Measurements from ENCODE around the gene GSK3A.

Gene GSK3A

DNA sequence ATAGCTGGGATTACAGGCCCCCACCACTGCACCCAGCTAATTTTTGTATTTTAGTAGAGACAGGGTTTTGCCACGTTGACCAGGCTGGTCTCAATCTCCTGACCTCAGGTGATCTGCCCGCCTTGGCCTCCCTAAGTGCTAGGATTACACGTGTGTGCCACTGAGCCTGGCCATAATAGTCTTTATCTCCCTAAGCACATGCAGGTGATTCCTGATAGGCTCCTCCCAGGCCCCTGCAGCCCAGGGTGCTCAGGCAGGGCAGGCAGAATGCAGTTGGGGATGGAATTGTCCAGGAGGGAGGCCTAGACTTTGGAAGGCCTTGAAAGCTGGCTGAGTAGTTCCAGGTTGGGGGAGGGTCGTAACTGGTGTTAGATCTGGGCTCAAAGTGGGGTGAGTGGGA lies 13.8 kb downstream of the GSK3A start:
- no peak for DNase-seq (ENCODE audit: low read depth in 2 of 2, low spot score in 1 of 2)

DNA sequence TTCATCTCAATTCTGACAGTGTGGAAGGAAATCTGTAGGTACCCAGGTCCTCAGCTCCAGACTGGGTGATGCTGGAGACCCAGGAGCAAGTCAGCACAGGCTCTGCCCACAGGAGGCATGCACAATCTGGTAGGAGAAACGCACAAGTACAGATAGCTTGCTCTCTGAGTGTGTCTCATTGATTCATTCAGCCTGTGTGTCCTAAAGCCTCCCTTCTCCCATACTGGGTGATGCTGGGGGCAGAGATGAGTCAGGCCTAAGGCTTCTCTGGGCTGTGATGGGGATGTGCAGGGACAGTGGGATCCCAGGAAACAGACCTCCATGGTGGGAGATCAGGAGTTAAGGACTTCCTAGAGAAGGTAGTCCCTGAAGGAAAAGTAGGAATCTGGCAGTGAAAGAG lies 15.5 kb downstream of the GSK3A start:
- DNase-seq (ENCODE audit: low read depth in 2 of 2, low spot score in 1 of 2), result no peak

DNA sequence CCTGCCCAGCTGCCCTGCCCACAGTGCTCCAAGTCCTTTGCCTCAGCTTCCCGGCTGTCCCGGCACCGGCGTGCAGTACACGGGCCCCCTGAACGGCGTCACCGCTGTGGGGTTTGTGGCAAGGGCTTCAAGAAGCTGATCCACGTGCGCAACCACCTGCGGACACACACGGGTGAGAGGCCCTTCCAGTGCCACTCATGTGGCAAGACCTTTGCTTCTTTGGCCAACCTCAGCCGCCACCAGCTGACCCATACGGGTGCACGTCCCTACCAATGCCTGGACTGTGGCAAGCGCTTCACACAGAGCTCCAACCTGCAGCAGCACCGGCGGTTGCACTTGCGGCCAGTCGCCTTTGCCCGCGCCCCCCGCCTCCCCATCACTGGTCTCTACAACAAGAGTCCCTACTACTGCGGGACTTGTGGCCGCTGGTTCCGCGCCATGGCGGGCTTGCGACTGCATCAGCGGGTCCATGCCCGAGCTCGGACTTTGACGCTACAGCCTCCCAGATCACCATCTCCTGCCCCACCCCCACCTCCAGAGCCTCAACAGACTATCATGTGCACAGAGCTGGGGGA lies 16.6 kb downstream of the GSK3A start:
- no peak for DNase-seq (ENCODE audit: low read depth in 2 of 2, low spot score in 1 of 2)

DNA sequence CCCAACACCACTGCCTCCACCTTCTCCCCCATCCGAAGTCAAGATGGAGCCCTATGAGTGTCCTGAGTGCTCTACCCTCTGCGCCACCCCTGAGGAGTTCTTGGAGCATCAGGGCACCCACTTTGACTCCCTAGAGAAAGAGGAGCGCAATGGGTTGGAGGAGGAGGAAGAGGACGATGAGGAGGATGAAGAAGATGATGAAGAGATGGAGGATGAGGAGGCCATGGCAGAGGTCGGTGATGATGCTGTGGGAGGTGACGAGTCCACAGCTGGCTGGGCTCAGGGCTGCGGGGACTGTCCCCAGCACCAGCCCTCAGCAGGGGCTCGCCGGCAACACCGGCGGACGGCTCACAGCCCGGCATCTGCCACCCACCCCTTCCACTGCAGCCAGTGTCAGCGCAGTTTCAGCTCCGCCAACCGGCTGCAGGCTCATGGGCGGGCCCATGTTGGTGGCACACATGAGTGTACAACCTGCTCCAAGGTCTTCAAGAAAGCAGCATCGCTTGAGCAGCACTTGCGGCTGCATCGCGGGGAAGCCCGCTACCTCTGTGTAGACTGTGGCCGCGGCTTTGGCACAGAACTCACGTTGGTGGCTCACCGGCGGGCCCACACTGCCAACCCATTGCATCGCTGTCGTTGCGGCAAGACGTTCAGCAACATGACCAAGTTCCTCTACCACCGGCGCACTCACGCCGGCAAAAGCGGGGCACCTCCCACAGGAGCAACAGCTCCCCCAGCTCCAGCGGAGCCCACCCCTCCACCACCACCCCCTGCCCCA lies 17.3 kb downstream of the GSK3A start:
- DNase-seq (ENCODE audit: low read depth in 2 of 2, low spot score in 1 of 2), result no peak

DNA sequence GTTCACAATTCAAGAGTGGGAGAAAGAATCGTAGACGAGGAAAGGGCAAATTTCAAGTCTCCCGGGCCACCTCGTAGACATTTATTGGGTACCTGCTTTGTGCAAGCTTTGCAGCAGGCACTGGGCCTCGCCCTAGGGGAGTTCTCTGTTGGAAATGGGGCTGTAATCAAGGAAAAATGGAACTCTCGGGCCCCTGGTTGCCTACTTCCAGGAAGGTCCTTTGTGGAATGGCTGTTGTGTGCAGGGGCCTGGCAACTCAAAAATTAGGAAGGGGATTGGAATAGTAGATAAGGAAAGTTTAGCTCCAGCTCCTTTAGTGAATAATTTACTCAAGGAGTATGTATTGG lies 21.7 kb downstream of the GSK3A start:
- no peak for DNase-seq (ENCODE audit: low read depth in 2 of 2, low spot score in 1 of 2)

DNA sequence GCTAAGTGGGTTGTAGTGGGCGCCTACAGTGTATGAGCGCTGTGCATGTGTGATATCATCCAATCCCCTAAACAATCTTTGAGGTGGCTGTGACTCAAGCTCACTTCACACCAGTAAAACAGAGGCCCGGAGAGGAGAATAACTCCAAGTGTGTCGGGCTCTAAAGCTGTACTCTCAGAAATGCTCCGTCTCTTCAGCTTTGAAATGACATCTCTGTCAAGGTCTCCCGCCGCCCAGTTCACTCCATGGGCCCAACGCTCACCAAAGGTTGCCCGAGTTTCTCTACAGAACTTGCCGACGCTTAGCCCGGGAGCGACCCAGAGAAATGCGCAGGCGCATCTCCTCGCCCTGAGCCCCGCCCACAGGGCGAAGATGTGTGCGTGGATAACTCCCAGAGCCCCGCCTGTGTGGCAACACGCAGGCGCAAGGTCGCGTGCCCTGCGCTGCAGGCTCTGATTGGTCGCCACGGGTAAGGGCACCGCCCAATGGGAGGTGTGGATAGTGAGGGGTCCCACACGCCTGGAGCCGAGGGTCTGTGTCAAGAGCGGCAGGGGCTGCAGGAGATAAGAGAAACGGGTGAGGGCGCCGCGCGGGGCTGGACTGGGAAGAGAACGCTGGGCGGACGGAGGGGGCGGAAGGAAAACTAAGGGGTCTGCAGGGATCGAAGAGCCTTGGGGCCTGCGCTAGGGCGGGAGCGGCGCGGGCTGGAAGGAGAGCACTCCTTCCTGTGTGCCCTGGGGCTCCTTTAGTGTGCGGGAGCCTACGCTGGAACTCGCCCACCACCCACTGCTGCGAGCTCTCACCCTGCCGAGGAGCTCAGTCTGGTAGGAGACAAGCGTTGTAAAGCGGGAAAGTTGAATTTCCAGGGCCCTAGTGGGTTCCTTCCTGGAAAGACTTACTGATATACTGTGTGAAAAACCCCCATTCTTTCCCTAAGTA lies 22.3 kb downstream of the GSK3A start, which contains the start of gene ZNF526:
ZNF526 (plus strand) TSS at position 501 of the 939 bp plus-strand sequence. CDS start 4,092 bp downstream, outside the sequence.
- peak; percentile 91 to 94 for DNase-seq (ENCODE audit: low read depth in 2 of 2, low spot score in 1 of 2)

DNA sequence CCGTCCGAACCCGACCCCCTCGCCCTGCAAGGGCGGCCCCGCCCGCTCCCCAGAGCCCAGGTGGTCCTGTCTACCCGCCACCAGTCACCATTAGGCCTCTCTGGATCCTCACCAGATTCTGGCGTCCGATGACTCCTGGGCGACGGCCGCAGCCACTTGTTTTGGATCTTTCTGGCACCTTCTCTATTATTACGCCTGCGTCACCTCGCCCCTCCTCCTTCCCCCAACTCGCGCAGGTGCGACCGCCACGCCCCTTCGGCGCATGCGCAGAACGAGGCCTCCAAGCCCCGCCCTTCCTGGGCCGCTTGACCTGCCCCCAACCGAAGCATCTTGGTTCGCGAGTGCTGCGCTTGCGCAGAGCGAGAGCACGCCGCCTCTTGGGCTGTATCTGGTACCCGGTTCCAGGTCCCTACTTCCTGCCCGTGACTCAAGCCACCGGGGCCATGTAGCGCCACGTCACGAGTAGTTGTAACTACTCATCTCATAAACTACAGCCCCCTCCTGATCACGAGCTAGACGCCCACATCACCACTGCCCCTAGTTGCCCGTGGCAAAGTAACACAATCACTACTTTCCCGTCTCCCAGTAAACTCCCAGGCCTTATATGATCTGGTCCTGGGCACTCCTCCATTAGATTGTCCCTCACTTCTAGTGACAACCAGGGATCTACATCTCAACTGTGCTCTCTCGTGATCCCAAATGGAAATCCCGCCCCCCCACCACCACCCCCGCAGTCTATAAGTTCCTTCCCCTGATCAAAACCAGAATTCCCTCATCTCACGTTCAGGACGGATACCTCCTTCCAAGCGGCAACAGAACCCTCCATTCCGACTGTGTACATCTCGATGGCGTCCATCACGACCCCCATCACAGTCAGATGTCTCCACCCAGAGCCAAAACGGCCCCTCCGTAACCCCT lies 24.6 kb downstream of the GSK3A start, which contains the start of gene DEDD2:
DEDD2 (minus strand) TSS at position 158 of the 918 bp plus-strand sequence. CDS start 670 bp downstream, outside the sequence.
- DNase-seq (ENCODE audit: low read depth in 2 of 2, low spot score in 1 of 2), result peak; percentile 99 to 100

DNA sequence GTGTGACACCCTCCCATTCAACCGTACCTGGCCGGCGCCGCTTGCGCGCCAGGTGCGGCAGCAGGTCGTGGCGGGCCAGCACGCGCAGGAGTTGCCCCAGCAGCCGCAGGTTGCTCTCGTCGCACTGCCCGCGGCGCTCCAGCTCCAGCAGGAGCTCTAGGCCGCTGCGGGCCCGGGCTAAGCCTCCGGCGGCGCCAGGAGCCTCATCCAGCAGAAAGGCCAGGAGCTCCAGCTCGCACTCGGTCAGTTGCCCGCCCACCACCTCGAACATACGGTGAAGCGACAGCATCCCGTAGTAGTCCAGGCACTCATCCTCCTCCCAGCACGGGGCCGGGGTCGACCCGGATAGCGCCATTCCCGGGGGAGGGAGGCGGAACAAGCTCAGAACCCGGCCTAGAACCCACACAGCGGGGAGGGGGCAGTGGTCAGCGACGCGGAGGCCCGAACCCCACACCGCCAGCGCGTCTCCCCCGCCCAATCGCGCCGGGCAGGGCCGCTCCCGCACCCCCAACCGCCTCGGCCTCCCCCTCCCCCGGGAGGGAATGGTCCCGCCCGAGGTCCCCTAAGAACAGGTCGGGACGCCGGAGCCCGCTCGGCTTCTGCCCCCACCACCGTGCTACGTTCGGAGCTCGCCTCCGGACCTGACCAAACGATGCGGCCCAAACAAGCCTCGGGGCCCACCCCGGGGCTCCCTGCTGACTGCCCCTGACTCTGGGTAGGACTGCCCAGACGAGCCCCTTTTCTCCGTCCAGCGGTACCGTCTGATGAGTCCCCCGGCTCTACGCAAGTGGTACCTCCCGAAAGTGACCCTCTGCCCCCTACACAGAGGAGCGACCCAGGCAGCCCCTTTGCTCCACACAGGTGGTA lies 25.5 kb downstream of the GSK3A start:
- no peak for DNase-seq (ENCODE audit: low read depth in 2 of 2, low spot score in 1 of 2)

DNA sequence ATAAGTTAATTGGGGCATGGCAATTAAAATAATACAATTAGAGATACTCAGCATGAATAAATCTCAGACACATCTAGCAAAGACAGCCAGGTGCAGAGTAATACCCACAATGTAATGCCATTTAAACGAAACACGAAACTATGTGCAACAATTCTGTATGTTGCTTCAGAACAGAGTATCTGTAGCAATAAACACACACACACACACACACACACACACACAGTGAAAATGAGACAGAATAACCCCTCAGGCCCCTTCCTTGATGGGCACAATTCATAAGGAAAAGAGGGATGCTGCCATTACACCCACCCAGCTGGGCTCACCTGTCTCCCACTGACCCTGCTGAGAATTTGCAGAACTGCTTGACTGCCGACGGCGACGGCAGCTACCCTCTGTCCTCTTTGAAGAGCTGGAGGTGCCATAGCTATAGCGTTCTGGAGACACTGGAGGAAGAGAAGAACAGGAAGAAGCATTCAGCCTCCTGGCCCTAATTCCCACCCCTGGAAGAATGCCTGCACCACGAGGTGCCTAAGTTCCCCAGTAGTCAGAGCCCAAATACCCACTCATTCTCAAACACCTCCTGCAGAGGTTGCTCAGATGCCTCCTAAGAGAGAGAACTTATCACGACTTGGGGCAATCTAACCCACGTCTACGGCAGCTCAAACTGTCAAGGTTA lies 27.5 kb downstream of the GSK3A start:
- DNase-seq (ENCODE audit: low read depth in 2 of 2, low spot score in 1 of 2), result no peak

DNA sequence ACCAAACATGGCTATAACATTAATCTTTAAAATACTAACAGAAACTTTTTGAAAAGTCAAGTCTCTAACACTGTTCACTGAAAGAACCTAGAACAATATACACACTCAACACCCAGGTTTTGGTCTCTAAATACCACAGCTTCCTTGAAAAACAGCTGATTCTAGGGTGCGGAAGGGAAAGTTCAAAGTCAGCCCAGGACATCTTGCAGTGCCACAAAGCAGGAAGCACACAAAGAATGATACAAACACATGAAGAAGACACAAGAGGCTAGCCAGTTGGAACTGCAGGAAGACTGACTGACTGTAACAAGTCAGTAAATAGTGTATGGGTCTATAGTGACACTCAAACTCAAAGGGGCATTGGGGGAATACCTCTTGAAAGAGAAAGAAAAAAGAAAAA lies 29.5 kb downstream of the GSK3A start:
- DNase-seq (ENCODE audit: low read depth in 2 of 2, low spot score in 1 of 2), result no peak

DNA sequence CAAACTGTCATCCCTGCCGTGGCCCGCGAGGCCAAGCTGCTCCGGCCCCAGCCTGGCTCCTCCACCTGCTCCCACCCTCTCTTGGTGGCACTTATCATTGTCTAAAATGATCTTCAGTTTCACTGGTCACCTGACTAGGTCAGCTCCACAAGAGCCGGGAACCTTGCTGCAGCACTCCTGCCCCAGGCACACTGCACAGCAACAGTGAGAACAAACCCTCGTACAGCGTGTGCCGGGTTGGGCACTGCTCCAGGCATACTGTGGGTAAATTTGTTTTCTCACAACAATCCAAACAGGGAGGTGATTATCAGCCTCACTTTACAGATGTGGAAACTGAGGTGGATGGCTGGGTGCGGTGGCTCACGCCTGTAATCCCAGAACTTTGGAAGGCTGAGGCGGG lies 33.8 kb downstream of the GSK3A start:
- no peak for DNase-seq (ENCODE audit: low read depth in 2 of 2, low spot score in 1 of 2)

DNA sequence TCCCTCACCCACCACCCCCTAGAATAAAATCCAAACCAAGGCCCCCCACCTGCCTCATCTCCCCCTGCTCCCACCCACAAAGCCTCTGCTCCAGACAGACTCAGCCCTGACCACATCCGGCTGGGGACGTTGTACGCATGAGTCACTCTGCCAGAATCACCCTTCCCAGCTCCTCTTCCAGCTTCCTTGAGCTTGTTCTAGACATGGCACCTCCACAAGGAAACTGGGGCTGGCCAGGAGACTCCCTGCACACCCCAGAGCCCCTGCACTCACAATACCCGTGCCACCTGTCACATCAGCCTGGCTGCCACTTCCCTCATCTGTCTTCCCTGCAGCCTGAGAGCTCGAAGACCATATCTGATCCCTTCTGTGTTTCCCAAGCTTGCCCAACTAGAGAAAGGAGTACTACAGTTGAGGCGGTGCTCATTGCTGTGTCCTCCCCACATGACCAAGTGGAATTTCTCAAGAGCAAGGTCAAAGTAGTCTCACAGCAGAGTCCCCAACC lies 34.6 kb downstream of the GSK3A start:
- DNase-seq (ENCODE audit: low read depth in 2 of 2, low spot score in 1 of 2), result no peak

DNA sequence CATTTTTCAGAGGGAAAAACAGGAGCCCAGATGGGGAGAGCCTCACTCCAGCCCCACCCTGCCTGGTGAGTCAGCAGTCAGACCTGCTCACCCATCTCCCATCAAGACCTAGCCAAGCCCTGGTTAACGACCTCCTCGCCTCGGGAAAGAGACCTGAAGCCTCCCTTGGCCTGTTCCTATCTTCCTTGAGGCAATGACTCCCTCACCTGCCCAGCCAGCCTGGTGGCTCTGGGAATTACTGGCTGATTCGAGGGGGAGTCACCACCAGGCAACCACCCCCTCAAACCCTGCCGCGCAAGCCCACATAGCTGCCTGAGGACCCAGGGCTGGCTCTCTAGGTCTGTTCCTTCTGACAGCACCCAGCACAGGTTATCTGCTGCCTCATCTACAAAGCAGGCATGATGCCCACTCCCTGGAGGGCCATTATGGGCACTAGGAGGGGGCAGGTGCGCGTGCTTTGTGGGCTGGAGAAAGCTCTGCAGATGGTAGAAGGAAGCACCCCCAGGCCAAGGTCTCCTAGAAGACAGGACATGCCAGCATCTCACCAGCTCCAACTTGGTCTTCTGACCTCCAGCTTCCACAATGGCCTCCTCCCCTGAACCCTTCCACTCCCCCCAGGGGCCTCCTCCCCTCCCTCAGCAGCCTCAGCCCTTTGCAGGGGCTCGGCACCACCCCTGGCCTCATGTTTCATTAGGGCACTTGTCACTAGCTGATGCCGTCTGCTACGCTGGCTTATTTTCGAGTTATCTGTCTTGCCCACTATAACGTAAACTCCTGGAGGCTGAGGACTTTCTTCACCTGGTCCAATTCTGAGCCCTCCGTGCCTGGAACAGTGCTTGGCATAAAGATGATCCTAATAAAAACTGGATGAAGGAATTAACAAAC lies 35.3 kb downstream of the GSK3A start:
- DNase-seq (ENCODE audit: low read depth in 2 of 2, low spot score in 1 of 2), result no peak

DNA sequence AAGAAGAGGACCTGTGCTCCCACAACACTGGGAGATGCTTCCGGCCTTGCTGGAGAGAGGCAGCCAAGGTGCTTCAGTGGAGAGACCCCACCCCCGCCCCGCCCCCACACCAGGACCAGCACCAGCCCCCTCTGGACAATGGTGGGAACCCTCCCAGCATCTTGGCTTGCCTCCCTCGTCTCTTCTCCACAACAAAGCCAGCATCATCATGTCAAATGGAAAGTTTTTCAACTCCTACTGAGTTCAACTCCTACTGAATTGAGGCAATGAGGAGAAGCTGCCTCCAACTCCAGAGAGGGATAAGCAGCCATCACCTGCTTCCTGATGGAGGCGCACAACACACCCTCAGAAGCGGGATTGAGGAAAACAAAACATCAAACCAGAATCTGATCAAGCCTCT lies 37.7 kb downstream of the GSK3A start:
- DNase-seq (ENCODE audit: low read depth in 2 of 2, low spot score in 1 of 2), result no peak

DNA sequence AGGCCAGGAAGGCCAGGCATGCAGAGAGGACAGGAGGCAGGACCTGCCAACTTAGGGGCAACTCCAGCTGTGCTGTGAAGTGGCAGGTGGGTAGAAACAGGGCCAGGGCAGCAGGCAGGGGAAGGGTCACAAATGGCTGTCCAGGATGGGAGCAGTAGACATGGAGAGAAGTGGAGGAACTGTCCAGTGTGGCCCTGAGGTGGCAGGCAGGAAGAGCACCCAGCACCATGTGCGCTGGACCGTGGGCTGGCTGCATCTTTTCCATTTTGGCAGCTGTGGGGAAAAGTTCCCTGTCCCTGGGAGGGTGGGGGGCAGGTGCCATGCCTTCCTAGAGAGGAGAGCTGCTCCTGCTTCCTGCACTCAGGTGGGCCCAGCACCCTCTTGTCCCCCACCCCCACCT lies 38.7 kb downstream of the GSK3A start:
- no peak for DNase-seq (ENCODE audit: low read depth in 2 of 2, low spot score in 1 of 2)

DNA sequence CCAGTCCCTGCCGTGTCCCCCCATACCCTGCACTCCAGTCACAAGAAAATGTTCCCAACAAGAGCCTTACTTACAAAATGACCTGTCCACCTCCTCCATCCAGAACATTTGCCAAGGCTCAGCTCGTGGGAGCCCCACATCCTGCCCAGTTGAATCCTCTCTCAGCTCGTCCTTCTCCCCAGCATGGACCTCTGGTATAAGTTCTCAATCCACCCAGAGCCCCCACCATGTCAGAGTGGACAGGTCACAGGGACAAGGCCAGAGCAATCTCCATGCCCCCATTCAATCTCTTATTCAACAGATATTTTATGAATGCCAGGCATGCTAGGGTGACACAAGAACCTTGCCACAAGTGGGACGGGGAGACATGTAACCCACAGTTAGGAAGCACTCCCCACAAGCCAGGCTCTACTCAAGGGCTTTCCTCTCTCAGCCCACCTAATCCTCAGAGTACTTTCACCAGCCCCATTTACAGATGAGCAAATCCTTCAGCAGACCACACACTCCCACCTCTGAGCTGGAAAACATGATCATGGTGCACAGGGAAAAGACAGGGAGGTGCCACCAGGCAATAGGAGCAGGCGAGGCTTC lies 40.0 kb downstream of the GSK3A start:
- no peak for DNase-seq (ENCODE audit: low read depth in 2 of 2, low spot score in 1 of 2)

DNA sequence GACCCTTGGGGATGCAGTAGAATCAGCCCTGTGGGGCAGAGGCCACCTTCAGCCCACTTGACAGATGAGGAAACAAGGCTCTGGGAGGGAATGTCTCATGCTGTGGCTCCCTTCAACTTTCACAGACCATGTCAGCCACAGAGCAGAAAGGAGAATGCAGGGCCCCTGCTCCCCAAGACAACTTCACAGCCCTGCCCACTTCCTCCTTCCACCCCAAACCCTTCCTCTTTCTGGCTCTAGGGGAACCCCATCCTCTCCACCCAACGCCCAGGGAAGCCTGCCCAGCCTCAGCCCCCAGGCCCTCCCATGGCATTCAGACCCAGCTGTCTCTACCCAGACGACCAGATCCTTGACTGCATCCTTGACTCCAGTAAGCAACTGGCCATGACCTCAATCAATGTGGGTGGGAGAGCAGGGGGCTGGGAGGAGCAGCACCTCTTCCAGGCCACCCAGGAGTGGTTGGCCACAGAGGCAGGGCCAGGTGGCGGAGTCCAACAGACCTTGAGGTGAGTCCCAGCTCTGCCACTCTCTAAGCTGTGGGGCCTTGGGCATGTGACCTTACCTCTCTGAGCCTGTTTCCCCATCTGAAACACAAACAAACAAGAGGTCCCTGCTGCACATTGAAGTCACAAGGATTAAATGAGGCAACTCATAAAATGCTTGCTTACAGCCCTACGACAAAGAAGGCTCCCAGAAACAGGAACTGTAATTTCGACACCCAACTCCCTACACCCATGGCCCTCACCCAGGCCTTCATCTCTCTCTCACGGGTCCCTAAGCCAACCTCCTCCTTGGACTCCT lies 40.7 kb downstream of the GSK3A start:
- DNase-seq (ENCODE audit: low read depth in 2 of 2, low spot score in 1 of 2), result no peak

Data from stimulated activated CD8-positive, alpha-beta memory T cell treated with anti-CD3 and anti-CD28 coated beads, Interleukin-4, amount 100 ng/mL, for 1 hour (primary cell).